Tibial nerve (tissue), 3 donors: ENCODE data around the gene GRB2.

Experiments
- CTCF ChIP-seq, 5 experiments: fragments of 200-600 bp in 3 of 5; fragments of 450-650 bp in 2 of 5; sonication (generic) in 3 of 5; IDR thresholded peaks; one replicate each; pipeline ENCODE4 v1.5.1; 2016 to 2019; ENCODE audit warnings: antibody characterized with exemption in 5 of 5, mild to moderate bottlenecking in 3 of 5, moderate library complexity in 2 of 5
- POLR2A ChIP-seq, 2 donors: fragments of 450-650 bp; IDR thresholded peaks; one replicate each; pipeline ENCODE4 v1.6.1; 2017; ENCODE audit warnings: antibody characterized with exemption in 2 of 2, mild to moderate bottlenecking in 2 of 2, moderate library complexity in 2 of 2

- TF ChIP-seq CTCF (IDR thresholded peaks at IDR 0.05) (no peak), POLR2A (IDR thresholded peaks at IDR 0.05) (no peak)
Observed at GRCh38 chr17:75350029-75350428, 55.4 kb downstream of the GRB2 start.
